HG03097 (cell line): ENCODE results near the gene S100A14.

Experiments
- ATAC-seq: cut with Tn5 transposase; IDR thresholded peaks from one replicate; pipeline ENCODE4 v1.9.1; 2021; ENCODE audit not compliant: unreplicated experiment, low FRiP score

S100A14 gene

DNA sequence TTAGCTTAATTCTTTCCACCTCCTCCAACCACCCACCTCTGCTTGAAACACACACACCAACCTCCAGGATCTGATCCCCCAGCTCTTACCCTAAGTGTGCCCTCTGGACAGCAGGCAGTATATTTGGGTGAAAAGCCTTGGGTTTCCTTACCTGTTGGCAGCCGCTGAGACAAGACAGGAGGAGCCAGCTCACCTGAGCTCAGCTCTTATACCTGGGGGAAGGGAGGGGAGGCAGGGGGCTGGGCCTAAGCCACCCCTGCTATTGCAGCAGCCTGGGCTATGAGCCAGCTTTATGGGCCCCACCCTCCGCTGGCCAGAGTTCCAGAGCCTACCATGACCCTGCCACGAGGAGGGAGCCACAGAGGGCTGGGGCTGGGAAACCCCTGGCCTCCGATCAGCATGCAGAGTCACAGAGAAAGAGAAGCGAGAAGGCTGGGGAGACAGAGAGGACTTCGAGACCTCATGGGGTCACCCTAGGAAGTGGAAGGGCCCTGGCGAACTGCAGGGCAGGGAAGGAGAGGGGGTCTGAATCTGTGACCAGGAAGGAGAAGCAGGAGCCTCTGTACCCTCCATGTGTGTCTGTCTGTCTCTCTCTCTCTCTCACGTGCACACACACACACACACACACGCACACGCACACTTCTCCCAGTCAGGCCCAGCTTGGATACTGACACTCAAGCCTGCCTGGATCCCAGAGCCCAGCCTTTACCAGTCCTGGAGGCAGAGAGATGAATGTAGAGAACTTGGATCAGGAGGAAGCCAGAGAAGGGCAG lies at the start of gene S100A14:
Gene S100A14, minus strand, starts transcription at position 182 of the 773 bp plus-strand sequence. CDS start 467 bp downstream, outside the sequence.
- no peak for ATAC-seq

DNA sequence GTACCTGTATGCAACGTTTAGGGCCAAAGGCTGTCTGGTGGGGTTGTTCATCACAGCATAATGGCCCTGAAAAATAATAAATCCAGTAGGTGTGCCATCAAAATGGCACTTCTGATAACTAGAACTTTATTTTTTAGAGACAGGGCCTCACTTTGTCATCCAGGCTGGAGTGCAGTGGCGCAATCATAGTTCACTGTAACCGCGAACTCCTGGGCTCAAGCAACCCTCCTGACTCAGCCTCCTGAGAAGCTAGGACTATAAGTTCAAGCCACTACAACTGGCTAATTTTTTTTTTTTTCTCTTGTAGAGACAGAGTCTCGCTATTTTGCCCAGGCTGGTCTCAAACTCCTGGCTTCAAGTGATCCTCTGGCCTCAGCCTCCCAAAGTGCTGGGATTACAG lies 47.1 kb upstream of the S100A14 start:
- no peak for ATAC-seq

DNA sequence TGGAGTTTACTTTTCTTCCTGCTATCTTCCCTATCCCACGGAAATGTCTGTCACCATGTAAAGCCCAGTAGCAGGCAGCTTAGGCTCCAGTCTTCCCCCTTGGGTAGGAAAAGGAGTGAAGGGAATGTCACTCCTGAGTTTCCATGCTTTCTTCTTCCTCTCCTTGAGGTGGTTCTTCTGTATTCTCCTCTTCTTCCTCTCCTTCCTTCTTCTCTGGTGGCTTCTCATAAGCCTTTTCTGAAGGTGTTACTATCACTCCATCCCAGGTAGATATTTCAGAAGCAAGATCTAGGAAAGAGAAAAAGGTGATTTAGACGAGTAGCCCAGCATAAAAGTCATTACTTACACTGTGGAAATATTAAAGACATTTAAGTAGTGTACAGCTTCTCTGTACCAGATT lies 46.1 kb upstream of the S100A14 start:
- ATAC-seq: no peak

DNA sequence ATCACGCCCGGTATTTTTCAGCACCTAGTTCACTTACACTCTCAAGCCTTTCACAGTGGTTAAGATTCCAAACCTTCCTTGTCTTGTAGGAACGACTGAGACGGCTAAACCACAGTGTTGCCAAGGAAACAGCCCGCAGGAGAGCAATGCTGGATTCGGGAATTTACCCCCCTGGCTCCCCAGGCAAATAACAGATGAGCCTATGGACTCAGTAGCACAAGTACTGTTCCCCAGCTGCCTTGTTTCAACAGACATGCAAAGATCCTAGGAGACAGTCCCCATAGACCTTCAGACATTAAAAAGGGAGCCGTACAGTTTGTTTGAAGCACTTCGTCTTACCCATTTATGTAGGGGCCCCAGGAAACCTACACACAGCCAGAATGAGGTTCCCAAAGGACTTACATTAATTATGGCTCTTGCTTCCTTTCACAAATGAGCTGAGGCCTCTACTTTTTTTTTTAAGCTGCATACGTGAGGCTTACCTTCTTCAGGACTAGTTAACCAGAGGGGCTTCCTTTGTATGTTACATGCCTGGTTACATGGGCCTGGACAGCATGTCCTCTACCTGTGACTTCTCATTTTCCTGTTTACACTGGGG lies 45.1 kb upstream of the S100A14 start:
- ATAC-seq: no peak

GRCh38 chr1:153659656-153660055 lies 43.5 kb upstream of the S100A14 start:
- ATAC-seq: no peak

DNA sequence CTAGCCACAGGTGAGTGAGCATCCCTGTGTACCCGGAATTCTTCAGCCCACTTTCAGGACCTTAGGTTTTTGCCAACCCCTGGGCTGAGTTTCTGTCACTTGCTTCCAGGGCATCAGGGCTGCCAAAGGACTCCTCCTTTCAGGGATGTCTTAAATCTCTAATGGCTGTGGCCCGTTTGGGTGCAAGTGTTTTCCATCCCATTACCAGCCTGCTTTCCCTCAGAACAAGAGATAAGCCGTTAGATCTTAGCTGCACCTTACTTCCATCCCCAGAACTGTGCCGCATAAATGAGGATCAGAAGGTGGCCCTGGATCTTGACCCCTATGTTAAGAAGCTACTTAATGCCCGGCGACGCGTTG lies 43.0 kb upstream of the S100A14 start:
- no peak for ATAC-seq

- ATAC-seq: peak; percentile 83
Observed at GRCh38 chr1:153658400-153659174, 42.5 kb upstream of the S100A14 start, which contains the start of gene SNAPIN. Gene SNAPIN, plus strand, starts transcription at chr1:153658703. Its CDS starts 41 bp downstream, at chr1:153658744.

- no peak for ATAC-seq
Observed at GRCh38 chr1:153655333-153655732, 39.2 kb upstream of the S100A14 start.

DNA sequence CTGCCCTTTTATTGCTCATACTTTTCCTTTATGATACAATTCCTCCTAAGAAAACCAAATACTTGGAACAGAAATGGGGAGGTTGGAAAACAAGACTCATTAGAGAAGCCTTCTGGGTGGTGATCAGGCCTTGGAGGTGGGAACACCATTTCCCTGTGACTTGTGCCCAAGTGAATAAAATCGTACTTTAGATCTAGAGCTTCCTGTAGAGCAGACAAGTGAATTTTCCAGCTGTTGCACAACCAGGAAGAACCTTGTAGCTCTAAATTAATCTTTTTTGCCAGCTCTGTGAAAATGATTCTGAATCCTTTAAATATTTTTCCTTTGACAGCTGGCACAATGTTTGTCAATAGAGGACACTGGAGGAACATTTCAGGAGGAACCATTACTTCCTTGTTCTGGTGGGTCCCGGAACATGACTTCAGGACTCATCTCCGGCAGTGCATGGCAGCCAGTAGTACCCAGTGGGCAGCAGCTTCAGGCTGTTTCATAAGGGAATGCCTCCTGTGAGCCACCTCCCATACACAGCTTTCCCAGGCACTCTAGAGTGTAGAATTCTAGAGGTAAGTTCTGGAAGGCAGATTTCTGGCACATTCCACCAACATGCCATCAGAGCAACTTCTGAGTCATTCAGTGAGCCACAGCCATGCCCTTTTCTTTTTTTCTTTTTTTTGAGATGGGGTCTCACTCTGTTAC lies 36.8 kb upstream of the S100A14 start:
- no peak for ATAC-seq

GRCh38 chr1:153651771-153652170 lies 35.6 kb upstream of the S100A14 start:
- no peak for ATAC-seq

- ATAC-seq: no peak
Observed at GRCh38 chr1:153649863-153650235, 33.7 kb upstream of the S100A14 start.

DNA sequence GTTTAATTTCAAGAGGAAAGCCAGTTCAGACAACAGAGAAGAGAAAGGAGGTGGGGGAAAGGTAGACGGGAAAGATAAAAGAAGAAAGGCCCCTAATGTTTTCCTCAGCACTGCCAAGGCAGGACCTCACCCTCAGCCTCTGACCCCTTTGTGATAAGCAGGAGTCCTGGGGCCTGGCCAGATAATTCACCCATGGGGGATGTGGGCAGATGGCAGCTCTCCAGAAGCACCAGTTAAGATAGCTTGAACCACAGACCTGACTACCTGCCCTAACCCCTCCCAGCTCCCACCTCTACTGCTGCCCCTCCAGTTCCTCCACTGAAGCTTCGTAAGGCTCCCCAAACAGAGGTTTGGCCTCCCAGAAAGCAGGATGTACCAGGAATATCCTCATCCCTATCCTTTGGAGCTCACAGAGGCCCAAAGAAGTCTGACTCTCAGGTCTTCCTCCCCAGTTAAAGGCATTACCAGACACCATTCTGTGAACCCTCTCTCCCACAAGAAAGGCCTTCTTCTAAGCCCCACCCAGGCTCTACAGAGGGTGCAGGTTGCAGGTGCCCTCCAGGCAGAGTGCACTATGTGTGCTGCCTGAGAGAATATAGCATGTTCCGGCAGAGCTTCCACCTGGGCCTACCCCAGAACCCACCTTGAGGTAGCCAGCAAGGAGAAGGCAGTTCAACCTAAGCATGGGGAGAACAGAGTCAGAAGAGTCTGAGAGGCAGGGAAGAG lies 33.2 kb upstream of the S100A14 start:
- no peak for ATAC-seq

DNA sequence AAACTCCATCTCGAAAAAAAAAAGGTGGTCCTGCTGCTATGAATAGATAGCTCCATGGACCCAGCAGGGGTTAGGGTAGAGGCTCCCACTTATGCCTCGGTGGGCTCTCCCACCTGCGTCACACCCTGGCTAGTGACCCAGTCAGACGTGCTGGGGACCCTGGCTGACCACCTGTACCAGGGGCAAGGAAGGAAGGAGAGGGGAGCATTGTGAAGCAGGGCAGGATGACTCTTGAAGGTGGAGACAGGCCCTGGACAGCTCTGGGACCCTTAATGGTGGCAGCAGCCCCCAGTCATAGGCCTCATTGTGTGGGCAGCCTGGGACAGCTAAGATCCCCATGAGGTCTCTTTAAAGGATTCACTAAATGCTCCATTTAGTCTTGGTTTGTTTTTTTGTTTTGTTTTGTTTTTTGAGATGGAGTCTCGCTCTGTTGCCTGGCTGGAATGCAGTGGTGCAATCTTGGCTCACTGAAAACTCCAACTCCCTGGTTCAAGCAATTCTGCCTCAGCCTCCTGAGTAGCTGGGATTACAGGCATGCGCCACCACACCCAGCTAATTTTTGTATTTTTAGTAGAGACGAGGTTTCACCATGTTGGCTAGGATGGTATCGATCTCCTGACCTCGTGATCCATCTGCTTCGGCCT lies 32.0 kb upstream of the S100A14 start:
- ATAC-seq: no peak

DNA sequence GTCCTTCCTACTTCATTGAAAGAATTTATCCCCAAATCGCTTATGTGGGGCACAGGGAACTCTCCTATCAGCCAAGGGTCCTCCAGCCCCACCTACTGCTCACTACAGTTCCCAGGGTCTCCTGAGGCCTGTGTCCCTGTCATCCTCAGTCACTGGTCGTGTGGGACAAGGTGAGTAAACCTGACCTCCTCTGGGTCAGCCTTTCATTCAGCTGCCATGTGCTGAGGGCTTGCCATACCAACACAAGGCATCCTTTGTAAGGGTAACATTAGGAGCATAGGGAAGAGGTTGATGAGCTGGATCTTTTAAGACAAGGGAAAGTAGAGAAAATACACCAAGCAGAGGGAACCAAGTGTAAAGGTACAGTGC lies 31.2 kb upstream of the S100A14 start:
- ATAC-seq: no peak

GRCh38 chr1:153646672-153647345 lies 30.7 kb upstream of the S100A14 start:
- ATAC-seq: no peak

- ATAC-seq: no peak
Observed at GRCh38 chr1:153643816-153644215, 27.7 kb upstream of the S100A14 start.

DNA sequence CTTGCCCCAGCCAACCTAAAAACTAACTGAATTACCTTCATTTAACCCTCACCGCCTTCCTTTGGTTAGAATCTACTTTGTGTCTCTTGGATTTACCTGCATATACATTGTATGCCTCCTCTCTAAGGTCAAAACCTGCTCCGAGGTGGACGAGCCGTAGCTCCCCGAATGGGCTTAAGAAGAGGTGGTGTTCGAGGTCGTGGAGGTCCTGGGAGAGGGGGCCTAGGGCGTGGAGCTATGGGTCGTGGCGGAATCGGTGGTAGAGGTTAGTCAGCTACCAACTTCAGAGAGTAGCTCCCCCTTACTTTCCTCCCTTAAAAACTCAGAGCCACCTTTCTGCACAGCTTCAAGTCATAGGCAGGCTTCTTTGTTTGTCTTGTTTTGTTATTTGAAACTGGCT lies 27.0 kb upstream of the S100A14 start:
- ATAC-seq: no peak

DNA sequence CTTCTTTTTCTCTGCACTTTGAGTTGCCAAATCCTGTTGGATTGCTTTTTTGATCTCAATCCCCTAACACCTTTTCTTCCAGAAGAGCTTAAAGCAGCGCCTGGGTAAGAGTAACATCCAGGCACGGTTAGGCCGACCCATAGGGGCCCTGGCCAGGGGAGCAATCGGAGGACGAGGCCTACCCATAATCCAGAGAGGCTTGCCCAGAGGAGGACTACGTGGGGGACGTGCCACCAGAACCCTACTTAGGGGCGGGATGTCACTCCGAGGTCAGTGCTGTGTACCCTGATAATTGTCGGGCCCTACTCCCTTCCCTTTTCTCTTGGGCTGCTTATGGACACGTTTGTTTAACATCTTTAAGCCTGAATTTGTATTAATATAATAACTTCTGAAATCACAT lies 26.0 kb upstream of the S100A14 start:
- no peak for ATAC-seq

DNA sequence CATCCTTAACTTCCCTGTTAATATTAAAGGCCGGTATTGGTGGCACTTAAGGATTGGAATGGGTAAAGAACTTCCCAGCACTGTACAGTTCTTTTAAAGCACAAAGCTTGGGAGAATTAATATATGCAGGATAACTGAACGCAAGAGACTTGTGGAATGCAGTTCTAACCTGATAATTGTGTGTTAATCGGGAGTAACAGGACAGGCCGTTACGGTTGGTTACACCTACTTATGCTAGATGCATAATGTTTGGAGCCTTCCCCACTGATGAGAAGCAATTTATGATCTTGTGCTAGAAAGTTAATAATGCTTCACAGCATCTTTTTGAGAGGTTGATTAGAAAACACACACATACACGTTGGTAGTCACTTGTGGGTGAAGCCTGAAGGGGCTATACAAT lies 24.7 kb upstream of the S100A14 start:
- ATAC-seq: no peak
